Measurements from ENCODE around the gene SPOCK1.

SPOCK1 gene

GRCh38 chr5:137491121-137491520, 8.0 kb downstream of the SPOCK1 start:
- DNase-seq = no peak

GRCh38 chr5:137490591-137490990, 8.5 kb downstream of the SPOCK1 start:
- no peak for DNase-seq

GRCh38 chr5:137488974-137489373, 10.2 kb downstream of the SPOCK1 start:
- DNase-seq = no peak

- DNase-seq = no peak
Measured at GRCh38 chr5:137488516-137488915, 10.6 kb downstream of the SPOCK1 start.

GRCh38 chr5:137487600-137487999, 11.5 kb downstream of the SPOCK1 start:
- DNase-seq = no peak

GRCh38 chr5:137486707-137487106, 12.4 kb downstream of the SPOCK1 start:
- no peak for DNase-seq

GRCh38 chr5:137481596-137481995, 17.5 kb downstream of the SPOCK1 start:
- no peak for DNase-seq

GRCh38 chr5:137478043-137478442, 21.1 kb downstream of the SPOCK1 start:
- no peak for DNase-seq

GRCh38 chr5:137470921-137471220, 28.3 kb downstream of the SPOCK1 start:
- no peak for DNase-seq

GRCh38 chr5:137470111-137470920, 28.8 kb downstream of the SPOCK1 start:
- DNase-seq = no peak

- DNase-seq = no peak
Measured at GRCh38 chr5:137466889-137467288, 32.2 kb downstream of the SPOCK1 start.

GRCh38 chr5:137465930-137466329, 33.2 kb downstream of the SPOCK1 start:
- no peak for DNase-seq

GRCh38 chr5:137462816-137463520, 36.2 kb downstream of the SPOCK1 start:
- DNase-seq = no peak

- DNase-seq = no peak
Measured at GRCh38 chr5:137462265-137462590, 36.9 kb downstream of the SPOCK1 start.

GRCh38 chr5:137461391-137462264, 37.5 kb downstream of the SPOCK1 start:
- DNase-seq = no peak

- no peak for DNase-seq
Measured at GRCh38 chr5:137454671-137455070, 44.5 kb downstream of the SPOCK1 start.

- no peak for DNase-seq
Measured at GRCh38 chr5:137453483-137454080, 45.5 kb downstream of the SPOCK1 start.

GRCh38 chr5:137450759-137451158, 48.4 kb downstream of the SPOCK1 start:
- no peak for DNase-seq

GRCh38 chr5:137448868-137449267, 50.3 kb downstream of the SPOCK1 start:
- DNase-seq = no peak

- DNase-seq = no peak
Measured at GRCh38 chr5:137446615-137447014, 52.5 kb downstream of the SPOCK1 start.

- no peak for DNase-seq
Measured at GRCh38 chr5:137446151-137446550, 53.0 kb downstream of the SPOCK1 start.

- DNase-seq = no peak
Measured at GRCh38 chr5:137442660-137443059, 56.5 kb downstream of the SPOCK1 start.

- DNase-seq = no peak
Measured at GRCh38 chr5:137441476-137441875, 57.6 kb downstream of the SPOCK1 start.
